Kasumi-1 (cell line): ENCODE measurements around the gene PLAC8L1.
"Not testable (repeated sequence)": the region's sequence is repeated elsewhere in the genome, so short reads cannot be mapped to it uniquely, and the experiment has no call there.

ENCODE experiments used
- DNase-seq, 2 experiments: peaks; one replicate each; lab custom pipeline; 2025; lab: John Stamatoyannopoulos, UW

PLAC8L1 gene, protein sequence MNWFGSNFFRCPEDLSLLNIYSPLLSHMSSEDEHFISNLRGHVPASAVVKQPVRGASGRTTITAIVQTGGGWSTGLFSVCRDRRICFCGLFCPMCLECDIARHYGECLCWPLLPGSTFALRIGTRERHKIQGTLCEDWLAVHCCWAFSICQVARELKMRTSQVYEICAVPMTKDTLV

DNA sequence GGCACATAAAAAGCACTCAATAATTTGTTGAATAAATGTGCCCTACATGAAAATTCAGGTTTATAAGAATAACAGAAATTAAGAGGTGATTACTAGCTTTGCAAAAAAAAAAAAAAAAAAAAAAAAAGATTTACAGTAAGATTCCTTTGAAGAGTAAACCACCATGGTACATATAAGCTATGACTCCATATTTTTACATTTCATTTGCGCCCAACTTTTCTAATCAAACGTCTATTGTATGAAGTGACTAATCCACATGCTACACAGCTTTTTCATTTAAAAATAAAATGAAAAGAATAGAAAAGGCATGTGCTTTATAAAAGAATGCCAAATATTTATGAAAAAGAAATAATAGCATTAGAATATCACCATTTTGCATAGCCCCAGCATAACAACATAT, at the start of gene PLAC8L1:
Gene PLAC8L1 (minus strand): TSS at position 101 of the 400 bp plus-strand sequence. CDS start 1,266 bp downstream, outside the sequence.
- DNase-seq: no peak

DNA sequence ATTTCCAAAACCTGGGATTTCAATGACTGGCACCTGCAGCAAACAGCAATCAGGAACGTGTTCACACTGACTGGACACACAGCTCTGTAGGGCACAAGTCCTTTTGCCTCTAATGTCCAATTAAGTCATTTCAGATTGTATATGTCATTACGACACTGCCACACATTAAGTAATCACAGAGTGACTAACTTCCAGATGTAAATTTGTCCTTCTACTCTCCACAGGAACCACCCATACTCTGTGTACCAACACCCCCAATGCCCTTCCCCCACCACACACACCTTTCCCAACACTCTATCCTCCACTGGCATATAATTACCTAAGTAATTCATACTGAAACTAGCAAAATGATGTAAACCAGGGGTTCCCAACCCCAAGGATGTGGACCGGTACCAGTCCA, 46.6 kb upstream of the PLAC8L1 start:
- DNase-seq: no peak

DNA sequence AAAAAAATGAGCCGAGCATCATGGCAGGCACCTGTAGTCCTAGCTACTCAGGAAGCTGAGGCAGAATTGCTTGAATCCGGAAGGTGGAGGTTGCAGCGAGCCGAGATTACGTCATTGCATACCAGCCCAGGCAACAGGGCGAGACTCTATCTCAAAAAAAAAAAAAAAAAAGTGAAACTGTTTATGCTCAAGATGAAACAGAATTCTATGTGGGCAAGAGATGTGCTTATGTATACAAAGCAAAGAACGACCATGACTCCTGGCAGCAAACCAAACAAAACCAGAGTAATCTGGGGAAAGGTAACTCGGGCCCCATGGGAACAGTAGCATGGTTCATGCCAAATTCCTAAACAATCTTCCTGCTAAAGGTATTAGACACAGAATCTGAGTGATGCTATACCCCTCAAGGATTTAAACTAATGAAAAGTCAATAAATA, 32.6 kb upstream of the PLAC8L1 start:
- DNase-seq: no peak

DNA sequence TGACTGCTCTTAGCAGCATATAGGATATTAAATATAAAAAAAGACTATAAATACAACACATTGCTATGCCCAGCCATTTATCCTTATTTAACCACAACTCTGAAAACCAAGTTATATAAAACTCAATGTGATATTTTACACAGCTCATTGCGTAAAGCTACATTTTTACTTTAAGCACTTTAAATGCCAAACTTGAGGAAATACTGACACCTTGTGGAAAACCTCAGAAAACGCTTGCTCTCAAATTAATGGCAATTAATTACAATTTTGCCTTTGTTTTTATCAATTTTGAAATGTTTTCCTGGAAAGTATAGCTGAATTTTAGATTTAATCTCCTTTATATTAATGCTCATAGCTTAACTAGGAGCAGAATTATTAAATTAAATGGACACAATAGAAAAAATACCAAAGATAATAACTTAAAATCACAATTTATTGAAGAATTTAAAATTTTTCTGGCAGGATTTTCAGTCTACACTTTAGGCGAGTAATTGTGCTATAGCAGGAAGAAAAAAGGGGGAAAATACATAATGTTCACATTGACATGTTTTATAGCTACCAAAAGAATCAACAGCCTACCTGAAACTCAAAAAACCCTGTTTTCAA, 25.2 kb upstream of the PLAC8L1 start:
- peak; percentile 58 to 63 for DNase-seq

DNA sequence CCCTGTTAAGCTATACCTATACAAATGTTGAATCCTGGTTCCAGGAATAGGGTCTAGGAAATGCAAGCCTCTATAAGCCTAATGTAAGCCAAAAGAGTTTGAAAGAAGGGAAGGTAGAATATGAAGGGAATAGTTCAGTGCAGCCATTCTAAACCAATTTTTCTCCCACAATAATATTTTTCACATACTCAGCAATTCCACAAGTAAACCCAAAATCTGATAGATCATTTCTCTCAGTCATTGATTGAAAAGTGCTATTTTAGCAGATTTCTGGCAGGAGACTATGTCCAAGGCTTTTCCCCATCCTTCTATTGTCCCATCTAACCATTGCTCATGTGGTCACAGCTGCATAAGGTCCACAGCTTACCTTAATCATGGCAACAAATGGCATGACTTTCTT, 20.7 kb upstream of the PLAC8L1 start:
- no peak for DNase-seq

DNA sequence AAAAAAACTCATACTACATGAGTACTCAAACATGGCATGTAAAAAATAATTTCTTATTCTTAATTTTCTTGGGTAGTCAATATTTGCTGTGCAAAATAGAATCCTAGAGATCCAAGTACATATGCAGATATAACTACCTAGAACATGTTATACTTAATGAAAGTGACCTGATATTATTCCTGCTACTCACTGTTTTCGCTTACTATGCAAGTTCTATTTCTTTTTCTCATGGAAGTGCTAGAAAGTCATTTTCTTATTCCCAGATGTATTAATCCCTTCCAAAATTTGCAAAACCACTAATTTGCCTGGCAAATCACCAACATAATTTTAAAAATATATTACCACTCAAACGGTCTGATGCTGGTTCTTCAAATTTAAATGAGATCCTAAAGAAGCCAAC, 19.2 kb upstream of the PLAC8L1 start:
- DNase-seq: no peak

DNA sequence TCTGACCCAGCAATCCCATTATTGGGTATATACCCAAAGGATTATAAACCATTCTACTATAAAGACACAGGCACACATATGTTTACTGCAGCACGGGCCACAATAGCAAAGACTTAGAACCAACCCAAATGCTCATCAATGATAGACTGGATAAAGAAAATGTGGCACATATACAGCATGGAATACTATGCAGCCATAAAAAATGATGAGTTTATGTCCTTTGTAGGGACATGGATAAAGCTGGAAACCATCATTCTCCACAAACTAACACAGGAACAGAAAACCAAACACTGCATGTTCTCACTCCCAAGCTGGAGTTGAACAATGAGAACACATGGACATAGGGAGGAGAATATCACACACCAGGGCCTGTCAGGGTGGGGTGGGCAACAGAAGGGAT, 16.1 kb upstream of the PLAC8L1 start:
- not testable (repeated sequence) for DNase-seq

DNA sequence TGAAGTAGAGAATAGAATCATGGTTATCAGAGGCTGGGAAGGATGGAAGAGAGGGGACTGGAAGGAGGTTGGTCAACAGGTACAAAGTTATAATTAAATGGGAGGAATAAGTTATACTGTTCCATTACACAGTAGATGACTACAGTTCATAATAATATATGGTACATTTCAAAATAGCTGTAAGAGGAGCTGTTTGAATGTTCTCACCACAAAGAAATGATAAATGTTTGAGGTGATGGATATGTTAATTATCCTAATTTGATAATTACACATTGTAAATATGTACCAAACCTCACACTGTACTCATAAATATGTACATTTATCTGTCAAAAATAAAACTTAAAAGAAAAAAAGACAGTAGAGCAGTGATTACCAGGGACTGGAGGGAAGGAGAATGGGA, 12.9 kb upstream of the PLAC8L1 start:
- DNase-seq: no peak

DNA sequence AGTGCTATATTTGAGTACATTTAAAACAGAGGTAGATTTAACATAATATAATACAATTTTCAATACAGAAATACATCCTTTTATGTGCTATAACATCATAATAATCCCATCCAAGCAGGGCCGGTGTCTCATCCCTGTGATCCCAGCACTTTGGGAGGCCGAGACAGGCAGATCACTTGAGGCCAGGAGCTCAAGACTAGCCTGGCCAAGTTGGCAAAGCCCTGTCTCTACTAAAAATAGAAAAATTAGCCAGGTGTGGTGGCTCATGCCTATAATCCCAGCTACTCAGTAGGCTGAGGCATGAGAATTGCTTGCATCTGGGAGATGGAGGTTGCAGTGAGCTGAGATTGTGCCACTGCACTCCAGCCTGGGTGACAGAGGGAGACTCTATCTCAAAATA, 11.8 kb upstream of the PLAC8L1 start:
- not testable (repeated sequence) for DNase-seq

DNA sequence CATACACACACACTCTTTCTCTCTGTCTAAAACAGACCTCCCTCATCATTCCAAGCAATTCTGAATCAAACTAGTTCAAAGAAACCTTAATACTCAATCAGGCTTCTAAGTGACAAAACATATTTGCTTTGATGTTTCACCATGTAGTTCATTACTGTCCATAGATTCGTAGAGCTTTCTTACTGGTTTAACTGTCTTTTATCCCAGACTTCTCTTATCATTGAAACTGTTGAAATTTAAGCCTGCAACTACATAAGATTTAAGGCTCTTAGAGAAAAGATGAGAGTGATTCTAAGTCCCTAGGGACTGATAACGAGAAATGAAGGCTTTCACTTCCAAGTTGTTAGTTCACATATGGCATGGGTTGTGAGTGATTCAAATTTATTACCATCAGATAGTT, 11.0 kb upstream of the PLAC8L1 start:
- DNase-seq: no peak

DNA sequence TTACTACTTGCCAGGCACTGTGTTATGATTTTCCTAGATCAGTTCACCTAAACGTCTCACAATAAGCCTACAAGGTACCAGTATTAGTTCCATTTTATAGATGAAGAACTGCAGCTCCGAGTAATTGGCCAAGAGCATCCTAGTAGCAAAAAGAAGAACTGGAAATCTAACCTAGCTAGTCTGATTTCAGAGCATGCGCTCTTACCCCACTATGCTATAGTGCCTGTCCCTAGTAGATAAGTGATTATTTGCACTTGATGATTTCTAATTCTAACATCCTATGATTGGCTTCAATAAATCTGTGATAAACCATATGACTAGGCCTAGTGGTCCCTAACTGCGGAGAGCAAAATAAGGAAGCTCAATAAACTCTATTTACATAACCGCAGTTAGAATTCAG, 7.1 kb upstream of the PLAC8L1 start:
- no peak for DNase-seq

DNA sequence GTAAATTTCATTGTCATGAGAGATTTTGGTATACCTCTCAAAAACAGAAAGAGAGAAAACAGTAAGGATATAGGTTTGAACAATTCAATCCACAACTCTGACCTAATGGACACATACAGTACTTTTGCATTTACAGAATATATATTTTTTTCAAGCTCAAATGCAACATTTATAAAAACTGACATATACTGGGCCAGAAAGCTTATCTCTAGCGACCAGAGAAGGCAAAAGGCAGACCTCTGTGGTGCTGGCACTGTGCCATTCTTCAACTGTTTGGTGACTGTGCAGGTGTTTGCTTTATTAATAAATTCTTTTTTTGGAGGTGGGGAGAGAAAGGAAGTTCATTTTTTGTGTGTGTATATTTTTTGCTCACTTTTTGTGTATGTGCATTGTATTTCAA, 6.0 kb upstream of the PLAC8L1 start:
- no peak for DNase-seq

DNA sequence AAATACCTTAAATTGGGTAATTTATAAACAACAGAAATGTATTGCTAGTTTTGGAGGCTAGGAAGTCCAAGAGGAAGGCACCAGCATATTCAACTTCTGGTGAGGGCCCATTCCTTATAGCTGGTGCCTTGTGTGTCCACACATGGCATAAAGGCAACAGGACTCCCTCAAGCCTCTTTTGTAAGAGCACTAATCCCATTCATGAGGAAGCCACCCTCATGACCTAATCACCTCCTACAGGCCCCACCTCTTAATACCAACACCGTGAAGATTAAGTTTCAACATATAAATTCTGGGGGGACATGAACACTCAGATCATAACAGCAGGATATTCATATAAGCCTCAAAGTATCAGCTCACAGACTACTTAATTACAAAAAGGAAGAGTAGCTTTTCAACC, 4.0 kb upstream of the PLAC8L1 start:
- no peak for DNase-seq

DNA sequence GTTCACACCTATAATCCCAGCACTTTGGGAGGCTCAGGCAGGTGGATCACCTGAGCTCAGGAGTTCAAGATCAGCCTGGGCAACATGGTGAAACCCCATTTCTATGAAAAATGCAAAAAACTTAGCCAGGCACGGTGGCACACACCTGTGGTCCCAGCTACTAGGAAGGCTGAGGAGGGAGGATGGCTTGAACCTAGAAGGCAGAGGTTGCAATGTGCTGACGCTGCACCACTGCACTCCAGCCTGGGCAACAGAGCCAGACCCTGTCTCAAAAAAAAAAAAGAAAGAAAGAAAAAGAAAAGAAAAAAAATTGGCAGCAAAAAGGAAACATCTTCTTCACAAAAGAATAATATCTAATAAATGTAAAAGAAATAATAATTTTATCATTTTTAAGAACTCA, 3.5 kb upstream of the PLAC8L1 start:
- not testable (repeated sequence) for DNase-seq

DNA sequence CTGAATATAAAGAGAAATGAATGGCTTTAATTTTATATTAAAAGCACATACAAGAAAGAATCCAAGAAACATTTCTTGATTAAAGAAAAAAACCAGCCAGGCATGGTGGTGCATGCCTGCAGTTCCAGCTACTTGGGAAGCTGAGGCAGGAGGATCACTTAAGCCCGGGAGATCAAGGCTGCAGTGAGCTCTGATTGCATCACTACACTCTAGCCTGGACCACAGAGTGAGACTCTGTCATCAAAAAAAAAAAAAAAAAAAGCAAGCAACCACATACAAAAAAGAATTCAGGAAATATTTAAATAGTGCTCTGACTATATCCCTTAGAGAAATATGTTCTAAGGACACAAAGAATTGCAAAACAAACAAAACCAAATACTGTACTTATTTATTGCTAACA, 2.5 kb upstream of the PLAC8L1 start:
- no peak for DNase-seq

DNA sequence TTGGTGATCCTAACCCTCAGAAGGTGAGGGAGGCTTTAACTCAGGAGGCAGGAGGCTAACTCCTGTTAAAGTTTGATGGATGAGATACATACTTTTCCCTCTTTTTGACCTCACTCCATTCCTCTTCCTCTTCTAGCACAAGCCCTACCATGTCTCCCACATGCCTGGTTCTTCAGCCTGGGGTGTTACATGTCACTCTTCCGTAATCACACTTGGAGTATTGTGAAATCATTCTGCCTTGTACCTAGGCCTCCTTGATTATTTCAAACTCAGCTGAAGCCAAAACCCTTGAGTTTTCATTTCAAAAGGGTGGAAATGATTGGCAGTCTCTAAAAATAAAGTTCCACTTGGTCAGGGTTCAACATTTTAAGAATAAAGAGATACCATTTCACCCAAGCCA, 1.8 kb downstream of the PLAC8L1 start:
- DNase-seq: no peak

DNA sequence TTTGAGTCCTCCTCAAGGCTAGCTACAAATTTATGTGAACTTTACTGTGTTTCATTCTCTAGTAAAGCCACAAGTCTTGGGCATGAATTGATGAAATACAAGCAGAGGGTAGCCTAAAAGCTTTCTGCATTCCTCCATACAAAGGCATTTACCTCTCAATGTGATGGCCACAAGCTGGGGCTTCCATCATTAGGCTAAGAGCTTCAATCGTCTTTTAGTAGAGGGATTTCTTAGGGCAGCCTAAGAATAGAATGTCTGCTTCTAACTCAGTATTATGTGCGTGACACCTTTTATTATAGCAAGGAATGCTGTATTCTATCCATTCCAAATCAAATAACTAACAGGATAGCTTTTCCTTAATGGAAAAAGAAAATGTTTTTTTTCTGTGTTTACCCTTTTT, 3.7 kb downstream of the PLAC8L1 start:
- no peak for DNase-seq

DNA sequence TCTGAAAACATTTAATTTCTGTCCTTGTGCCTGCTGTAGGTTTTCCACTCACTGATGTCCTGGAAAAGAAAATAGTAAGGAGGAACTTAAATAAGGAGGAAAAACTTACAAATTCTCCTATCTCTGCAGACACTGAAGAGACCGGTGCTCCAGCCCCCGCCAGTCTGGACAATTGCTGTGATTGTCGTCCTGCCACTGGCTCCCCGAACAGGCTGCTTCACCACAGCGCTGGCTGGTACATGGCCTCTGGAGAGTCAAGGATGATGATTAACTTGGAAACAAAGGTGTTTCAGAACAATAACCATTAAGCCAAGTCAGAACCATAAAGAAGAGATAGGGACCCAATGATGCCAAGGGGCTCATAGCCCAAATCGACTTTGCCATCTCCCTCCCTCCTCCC, 7.3 kb downstream of the PLAC8L1 start:
- DNase-seq: no peak

DNA sequence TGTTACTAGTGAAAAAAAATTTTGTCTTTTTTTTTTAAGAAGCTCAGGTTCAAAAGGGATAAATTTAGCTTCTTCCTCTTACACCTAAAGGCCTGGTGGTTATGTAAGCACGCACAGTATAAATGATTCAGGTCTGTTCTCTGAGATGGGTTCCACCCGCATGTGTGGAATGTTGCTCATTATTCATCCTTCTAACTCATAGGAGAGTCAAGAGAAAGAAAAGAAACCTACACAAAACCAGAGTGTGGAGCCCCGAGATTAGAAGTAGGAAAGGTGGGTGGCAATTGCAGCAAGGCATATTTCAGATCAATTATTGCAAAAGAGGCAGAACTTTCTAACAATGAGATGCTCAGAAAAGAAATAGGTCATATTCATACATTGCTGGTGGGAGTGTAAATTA, 13.5 kb downstream of the PLAC8L1 start:
- no peak for DNase-seq

DNA sequence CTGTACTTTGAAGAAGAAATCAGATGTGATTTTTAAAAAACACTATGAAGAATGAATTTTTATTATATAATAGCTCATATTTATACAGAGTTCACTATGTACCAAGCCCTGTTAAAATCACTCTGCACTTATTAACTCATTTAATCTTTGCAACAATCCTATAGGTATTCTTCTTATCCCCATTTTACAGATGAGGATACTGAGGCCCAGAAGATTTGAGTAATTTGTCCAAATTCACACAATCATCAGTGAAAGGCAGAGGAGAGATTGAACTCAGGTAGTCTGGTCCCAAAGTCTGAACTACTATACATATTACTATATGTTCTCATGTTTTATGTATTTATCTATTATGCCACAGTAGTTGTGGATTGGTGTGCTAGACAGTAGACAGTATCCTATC, 16.1 kb downstream of the PLAC8L1 start:
- DNase-seq: no peak

DNA sequence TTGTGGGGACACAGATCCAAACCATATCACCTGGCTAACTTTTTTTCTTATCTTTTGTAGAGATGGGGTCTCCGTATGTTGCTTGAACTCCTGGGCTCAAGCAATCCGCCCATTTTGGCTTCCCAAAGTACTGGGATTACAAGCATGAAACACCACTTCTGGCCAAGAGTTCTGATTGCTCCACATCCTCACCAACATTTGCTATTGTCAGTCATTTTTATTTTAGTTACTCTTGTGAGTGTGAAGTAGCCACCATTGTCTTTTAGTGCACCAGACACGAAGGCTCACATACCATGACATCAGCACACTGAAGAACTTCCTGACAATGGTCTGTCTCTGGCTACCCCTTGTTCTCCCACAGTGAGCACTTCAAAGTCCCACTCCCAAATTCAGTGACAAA, 17.3 kb downstream of the PLAC8L1 start:
- DNase-seq: no peak

DNA sequence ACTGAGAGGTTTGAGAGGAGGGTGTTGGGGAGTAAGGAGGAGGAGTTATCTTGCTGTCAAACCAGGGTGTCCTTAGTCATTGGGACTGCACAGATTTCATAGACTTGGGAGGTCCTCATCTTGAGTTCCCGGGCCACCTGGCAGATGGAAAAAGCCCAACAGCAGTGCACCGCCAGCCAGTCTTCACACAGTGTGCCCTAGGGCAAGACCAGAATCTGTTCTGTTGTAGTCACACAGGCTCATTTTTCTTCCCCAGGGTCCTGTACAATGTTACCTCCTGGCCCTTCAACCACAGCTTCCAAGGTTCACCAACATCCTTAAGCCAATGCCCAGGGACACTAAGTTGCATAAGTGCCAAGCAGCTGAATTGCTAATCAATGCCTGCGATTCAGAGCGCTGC, 21.0 kb downstream of the PLAC8L1 start:
- DNase-seq: no peak

DNA sequence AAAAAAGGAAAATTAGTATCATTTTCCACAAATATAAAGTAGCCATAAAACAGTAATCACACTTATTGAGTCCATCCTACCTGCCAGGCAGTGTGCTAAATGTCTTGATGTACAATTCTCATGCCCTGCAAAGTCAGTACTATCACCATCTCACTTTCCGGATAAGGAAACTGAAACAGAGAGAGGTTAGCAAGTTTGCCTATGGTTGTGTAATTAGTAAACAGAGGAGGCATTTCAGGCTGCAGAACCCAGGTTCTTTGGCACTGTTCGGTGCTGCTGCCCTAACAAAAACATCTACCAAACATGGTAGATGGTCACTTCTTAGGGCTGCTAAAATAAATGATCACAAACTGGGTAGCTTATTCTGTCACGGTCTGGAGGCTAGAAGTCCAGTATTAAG, 22.6 kb downstream of the PLAC8L1 start:
- DNase-seq: no peak

DNA sequence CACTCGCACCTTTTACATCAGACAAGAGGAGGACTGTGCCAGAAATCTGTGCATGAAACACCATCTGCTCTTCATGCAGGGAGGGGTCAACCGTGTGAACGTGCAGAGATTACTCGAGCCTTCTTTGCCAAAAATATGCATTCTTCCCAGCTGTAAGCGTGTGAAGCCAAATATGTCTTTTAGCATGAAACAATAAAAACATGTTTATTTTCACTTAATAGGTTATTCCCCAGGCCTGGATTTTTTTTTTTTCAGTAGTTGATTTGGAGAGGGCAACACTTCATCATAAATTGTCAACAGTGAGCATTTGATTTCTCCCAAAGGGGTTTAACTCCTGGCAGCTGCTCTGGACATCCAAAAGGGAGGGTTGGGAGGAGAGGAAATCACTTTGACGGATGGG, 23.8 kb downstream of the PLAC8L1 start:
- DNase-seq: no peak
